HG02610 (cell line): Measurements from ENCODE around the gene CYP26B1.
"Not testable (repeated sequence)": the region's sequence is repeated elsewhere in the genome, so short reads cannot be mapped to it uniquely, and the experiment has no call there.

ENCODE experiments used
- ATAC-seq: cut with Tn5 transposase; IDR thresholded peaks from one replicate; pipeline ENCODE4 v1.9.1; 2021; ENCODE audit warnings: mild to moderate bottlenecking, moderate library complexity; ENCODE audit not compliant: unreplicated experiment

CYP26B1 gene

DNA sequence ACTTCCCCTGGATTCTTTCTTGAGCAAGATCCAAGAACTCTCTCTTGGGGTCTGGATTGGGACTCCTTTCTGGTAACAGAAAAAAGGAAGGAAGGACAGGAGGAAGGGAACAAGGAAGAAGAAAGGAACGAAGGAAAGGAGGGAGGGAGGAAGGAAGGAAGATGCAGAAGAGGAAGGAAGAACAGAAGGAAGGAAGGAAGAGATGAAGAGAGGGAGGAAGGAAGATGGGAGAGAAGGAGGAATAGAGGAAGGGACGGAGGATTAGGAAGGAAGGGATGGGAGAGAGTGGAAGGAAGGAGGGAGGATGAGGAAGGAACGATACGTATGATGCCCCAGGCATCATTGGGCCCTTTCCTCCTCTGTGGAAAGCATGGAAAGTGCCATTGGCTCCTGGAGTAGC is 58.6 kb downstream of the CYP26B1 start:
- ATAC-seq: no peak

DNA sequence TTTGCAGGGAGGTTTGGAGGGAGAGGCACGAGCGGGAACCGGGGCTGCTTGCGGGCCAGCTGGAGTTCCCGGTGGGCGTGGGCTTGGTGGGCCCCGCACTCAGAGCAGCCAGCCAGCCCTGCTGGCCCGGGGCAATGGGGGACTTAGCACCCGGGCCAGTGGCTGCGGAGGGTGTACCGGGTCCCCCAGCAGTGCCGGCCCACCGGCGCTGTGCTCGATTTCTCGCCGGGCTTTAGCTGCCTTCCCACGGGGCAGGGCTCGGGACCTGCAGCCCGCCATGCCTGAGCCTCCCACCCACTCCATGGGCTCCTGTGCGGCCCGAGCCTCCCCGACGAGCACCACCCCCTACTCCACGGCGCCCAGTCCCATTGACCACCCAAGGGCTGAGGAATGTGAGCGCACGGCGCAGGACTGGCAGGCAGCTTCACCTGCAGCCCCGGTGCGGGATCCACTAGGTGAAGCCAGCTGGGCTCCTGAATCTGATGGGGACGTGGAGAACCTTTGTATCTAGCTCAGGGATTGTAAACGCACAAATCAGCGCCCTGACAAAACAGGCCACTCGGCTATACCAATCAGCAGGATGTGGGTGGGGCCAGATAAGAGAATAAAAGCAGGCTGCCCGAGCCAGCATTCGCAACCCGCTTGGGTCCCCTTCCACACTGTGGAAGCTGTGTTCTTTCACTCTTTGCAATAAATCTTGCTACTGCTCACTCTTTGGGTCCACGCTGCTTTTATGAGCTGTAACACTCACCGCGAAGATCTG is 60.6 kb downstream of the CYP26B1 start:
- not testable (repeated sequence) for ATAC-seq

- no peak for ATAC-seq
Measured at GRCh38 chr2:72085513-72085912, 62.1 kb downstream of the CYP26B1 start.

DNA sequence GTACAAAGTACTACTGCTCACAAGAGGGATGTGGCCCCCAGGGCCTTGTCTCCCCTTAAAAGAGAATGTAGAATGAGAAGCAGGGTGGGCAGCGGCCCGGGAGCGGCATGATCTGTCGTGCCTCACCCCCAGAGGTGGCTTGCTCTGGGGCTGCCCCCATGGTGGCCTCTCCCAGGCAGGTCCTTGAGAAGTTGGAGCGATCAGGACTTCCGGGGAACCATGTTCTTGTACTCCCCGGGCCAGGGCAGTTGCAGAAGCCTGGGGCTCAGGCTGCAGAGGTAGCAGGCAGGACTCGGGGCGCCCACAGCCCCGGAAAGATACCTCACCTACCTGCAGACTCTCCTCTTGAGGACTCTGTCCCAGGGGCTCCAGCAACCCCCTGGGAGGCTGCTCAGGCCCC is 62.6 kb downstream of the CYP26B1 start:
- no peak for ATAC-seq

DNA sequence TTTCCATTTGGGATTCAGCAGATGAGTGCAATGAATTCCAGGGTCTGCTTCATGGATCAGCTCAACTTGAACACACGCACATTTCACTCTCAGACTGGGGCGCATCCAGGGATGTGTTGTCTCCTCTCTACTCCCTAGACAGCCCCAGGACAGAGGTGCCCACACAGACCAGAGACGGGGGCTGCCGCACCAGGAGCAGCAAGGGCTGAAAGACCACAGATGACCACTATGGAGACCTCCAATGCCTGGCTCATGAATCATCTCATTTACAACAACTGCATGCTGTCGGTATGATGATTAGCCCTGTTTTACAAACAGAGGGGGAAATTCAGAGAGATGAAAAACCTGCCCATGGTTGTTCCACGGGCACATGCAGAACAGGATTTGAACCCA is 63.1 kb downstream of the CYP26B1 start:
- no peak for ATAC-seq

DNA sequence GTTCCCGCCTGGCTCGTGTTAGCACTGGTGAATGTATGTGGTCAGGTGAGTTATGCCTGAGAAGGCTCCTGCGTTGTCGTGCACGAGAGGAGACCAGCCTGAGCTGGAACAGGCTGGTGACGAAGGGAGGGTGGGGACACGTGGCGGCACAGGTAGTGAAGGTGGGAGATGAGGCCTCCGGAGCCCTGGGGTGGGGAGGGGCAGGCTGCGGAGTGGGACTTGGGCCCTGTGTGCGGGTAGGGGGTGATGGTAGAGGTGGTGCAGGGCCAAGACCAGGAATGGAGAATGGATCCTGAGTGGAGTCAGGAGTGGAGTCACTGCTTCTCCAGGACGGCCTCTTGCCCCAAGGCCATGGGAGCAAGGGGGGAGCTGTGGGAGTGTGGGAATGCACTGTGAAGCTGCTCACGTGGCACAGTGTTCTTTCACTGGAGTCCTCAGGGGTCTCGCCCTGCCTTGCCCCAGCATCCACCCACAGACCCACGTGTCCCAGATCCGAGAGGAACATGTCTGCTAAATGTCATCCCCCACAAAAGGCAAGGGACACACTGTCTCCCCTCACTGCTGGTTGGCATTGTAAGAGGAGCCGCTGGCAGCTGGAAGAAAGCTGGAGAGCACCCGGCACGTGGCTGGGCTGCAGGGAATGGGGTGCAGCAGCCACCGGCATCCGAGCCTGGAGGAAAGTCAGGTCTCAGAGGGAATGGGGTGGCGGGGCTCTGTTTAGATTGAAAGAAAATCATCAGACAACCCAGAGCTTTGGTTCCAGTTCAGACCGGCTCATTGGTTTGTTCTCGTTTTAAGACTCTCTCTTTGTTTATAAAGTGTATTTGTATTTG is 63.7 kb downstream of the CYP26B1 start:
- ATAC-seq: no peak

DNA sequence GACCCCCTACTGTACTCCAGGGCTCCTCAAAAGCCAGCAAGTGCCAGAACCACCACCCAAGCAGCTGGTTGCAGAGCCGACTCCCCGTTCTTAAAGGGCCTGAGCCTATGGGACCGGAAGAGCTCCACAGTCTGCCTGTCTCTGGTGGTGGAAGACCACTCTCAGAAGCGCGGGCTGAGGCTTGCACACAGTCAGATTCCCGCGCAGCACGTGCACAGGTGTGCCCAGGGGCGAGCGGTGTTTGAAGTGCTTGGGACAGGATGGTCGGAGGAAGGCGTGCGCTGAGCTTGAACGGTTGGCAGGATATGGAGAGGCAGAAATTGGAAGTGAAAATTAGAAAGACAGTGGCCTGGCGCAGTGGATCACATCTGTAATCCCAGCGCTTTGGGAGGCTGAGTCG is 64.8 kb downstream of the CYP26B1 start:
- no peak for ATAC-seq

DNA sequence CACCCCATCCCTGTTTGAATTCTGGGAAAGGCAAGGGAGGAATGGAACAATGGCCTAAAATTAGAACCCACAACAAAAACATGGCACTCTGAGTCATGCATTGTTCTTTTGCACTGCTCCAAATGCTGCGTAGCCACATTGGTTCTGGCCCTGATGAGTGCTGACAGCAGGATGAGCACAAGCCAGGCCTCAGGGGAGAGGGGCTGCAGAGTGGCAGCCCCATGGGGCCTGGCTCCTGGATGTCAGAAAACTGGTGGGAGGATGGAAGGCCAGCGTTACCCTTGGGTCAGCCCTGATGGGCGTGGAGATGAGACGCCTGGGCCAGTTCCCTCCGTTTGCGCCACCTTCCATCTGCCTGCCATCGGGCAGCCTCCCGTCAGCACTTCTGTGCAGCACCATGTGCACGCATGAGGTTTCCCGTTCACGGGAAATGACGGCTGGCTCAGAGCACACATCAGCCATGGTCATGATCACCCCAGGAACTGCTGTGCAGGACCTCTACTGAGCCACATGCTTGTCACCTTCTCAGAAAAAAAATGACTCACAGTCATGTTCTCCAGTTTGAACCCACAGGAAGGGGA is 65.6 kb downstream of the CYP26B1 start:
- ATAC-seq: no peak

GRCh38 chr2:72081451-72081850 is 66.2 kb downstream of the CYP26B1 start:
- no peak for ATAC-seq

DNA sequence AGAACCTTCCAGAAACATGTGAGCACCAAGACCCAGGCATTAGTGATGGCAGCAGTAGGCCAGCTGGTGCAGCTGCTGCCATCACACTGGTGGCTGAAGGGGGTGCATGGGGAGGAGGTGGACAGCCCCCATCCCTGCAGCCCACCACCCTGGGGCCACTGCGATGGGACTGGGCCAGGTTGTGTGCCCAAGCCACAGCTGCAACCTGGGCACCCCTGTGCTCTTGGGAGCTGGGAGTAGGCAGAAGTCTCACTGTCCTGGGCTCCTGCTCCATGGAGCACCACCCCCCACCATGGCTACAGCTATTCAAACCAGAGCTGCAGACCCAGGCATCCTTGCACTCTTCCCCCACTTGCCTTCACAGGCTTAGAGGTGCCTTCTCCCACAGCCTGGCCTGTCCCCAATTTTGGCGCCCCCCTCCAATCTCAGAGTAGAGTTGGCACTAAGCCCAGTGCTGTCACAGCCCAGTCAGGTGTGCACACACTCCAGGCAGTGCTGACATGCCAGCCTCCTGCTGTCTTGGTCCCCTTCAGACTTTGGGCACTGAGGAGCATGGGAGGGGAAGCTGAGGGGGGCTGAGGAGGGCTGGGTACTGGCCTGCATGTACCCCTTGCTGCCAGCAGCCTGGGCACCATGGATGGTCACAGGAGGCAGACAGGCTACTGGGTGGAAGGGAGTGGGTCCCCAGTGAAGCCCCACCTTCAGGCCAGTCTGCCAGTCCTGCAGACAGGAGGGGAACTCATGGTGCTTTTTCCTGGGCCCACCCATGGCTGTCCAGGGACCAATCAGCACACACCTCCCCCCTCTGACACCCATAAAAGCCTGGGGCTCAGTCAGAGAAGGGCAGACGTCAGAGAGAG is 67.1 kb downstream of the CYP26B1 start:
- no peak for ATAC-seq
